Caco-2 (cell line): ENCODE data around the gene ATP7B. TPM values are rescaled to one million over a fixed set of nuclear protein-coding genes. Genes with fewer than 3 reads are reported as not detected.

Experiments used
- BruUV-seq: library from RNA; stranded (reverse); fragments of 400-500 nt; replicated peaks from 2 replicates; lab custom pipeline; 2021; lab: Mats Ljungman, UMichigan
- CTCF ChIA-PET: fragments of 300-600 bp; sonication (Branson Sonifier 250); formaldehyde crosslinking; loops from one replicate; lab custom pipeline; 2022; ENCODE audit warnings: antibody characterized with exemption; lab: Charles Lee
- POLR2A ChIA-PET: fragments of 300-600 bp; sonication (Branson Sonifier 250); formaldehyde crosslinking; loops from one replicate; lab custom pipeline; 2022; ENCODE audit warnings: antibody characterized with exemption; lab: Charles Lee
- DNase-seq, 2 experiments: peaks; one replicate each; pipeline versions ENCODE4 v3.0.0 to v3.0.0-alpha.2; 2020 to 2022
- H3K27me3 ChIP-seq: replicated peaks from 2 replicates; pipeline ENCODE4 v1.6.0; 2011; ENCODE audit warnings: low read length; ENCODE audit not compliant: control insufficient read depth, insufficient read depth
- H3K36me3 ChIP-seq: 2 replicates; pipeline ENCODE4 v1.5.1; 2011; ENCODE audit warnings: low read length; ENCODE audit not compliant: control insufficient read depth, insufficient read depth
- H3K4me1 ChIP-seq: fragments of 250-450 bp; sonication (Bioruptor Pico); 2 replicates; pipeline ENCODE4 v1.5.1; 2020; ENCODE audit warnings: mild to moderate bottlenecking
- H3K4me3 ChIP-seq: 2 replicates; pipeline ENCODE4 v1.5.1; 2011; ENCODE audit warnings: low read depth, mild to moderate bottlenecking, control low read depth, low read length
- H3K9me3 ChIP-seq: fragments of 250-450 bp; sonication (Bioruptor Pico); 2 replicates; pipeline ENCODE4 v1.5.1; 2020; ENCODE audit warnings: mild to moderate bottlenecking, moderate library complexity
- H3K27ac Mint-ChIP-seq: one replicate; pipeline ENCODE4 v1.8.0; 2022; ENCODE audit warnings: mixed read lengths; ENCODE audit not compliant: unreplicated experiment
- H3K27me3 Mint-ChIP-seq: one replicate; pipeline ENCODE4 v1.8.0; 2022; ENCODE audit warnings: mixed read lengths; ENCODE audit not compliant: insufficient read depth, unreplicated experiment
- H3K36me3 Mint-ChIP-seq: one replicate; pipeline ENCODE4 v1.8.0; 2022; ENCODE audit warnings: mild to moderate bottlenecking, mixed read lengths; ENCODE audit not compliant: insufficient read depth, unreplicated experiment
- H3K4me1 Mint-ChIP-seq: one replicate; pipeline ENCODE4 v1.8.0; 2022; ENCODE audit warnings: low read depth, mixed read lengths; ENCODE audit not compliant: unreplicated experiment
- H3K4me3 Mint-ChIP-seq: one replicate; pipeline ENCODE4 v1.8.0; 2022; ENCODE audit warnings: mild to moderate bottlenecking, moderate library complexity, mixed read lengths; ENCODE audit not compliant: unreplicated experiment
- H3K9me3 Mint-ChIP-seq: one replicate; pipeline ENCODE4 v1.8.0; 2022; ENCODE audit warnings: mixed read lengths; ENCODE audit not compliant: unreplicated experiment
- CTCF ChIP-seq, 2 experiments: fragments of 200-600 bp in 1 of 2; IDR thresholded peaks; 1 replicate in 1 of 2; 2 replicates in 1 of 2; pipeline versions ENCODE4 v1.5.1 to v1.8.0; 2011 to 2022; ENCODE audit warnings: antibody characterized with exemption in 1 of 2, control low read depth in 1 of 2, inconsistent platforms in 1 of 2, low read depth in 1 of 2, low read length in 1 of 2, mild to moderate bottlenecking in 1 of 2, moderate library complexity in 1 of 2; ENCODE audit not compliant: insufficient read depth in 1 of 2, severe bottlenecking in 1 of 2, unreplicated experiment in 1 of 2
- intact Hi-C: fragments of 100-400 bp; cut with micrococcal nuclease; formaldehyde crosslinking; loops from one replicate; pipeline ENCODE4 v1.10.0; 2022; ENCODE audit not compliant: unreplicated experiment
- total RNA-seq: library from RNA; stranded (reverse); gene quantifications from 2 replicates; pipeline ENCODE4 v1.2.3, GENCODE V29; 2022

ATP7B gene
- total RNA-seq, 1 experiment from 2014 or later: 50.7 TPM

- H3K4me3 Mint-ChIP-seq: no peak overlapping the region
- H3K36me3 Mint-ChIP-seq: peaks cover 43% of the 10 kb centered on the region
- POLR2A ChIA-PET: no interaction called here
- H3K9me3 ChIP-seq: no peaks in the 10 kb centered on the region
- CTCF ChIA-PET: no interaction called here
- H3K4me3 ChIP-seq: no peak overlapping the region
- BruUV-seq: no TSS peak
- no peaks in the 10 kb centered on the region for H3K4me1 Mint-ChIP-seq
- H3K9me3 Mint-ChIP-seq: no peaks in the 10 kb centered on the region
- peak in 1 of 2 experiments; percentile 12 for DNase-seq
- no peaks in the 10 kb centered on the region; the same call in 1 of the 2 replicates for H3K36me3 ChIP-seq
- TF ChIP-seq CTCF (IDR thresholded peaks at IDR 0.05; ENCODE audit: insufficient read depth in 1 of 2, low read depth in 1 of 2, low read length in 1 of 2, severe bottlenecking in 1 of 2, unreplicated experiment in 1 of 2): no peak
- H3K27me3 Mint-ChIP-seq: no peaks in the 10 kb centered on the region
- intact Hi-C loops: no loop called here
- no peaks in the 10 kb centered on the region for H3K27me3 ChIP-seq
- no peak overlapping the region for H3K27ac Mint-ChIP-seq
- no peaks in the 10 kb centered on the region for H3K4me1 ChIP-seq
These were observed 72.8 kb downstream of the ATP7B start for GRCh38 chr13:51938454-51938853.

- Histone ChIP-seq H3K36me3 (no peaks in the 10 kb centered on the region; the same call in 1 of the 2 replicates), H3K4me1 (no peaks in the 10 kb centered on the region), H3K9me3 (no peaks in the 10 kb centered on the region), H3K27me3 (no peaks in the 10 kb centered on the region), H3K4me3 (no peak overlapping the region)
- intact Hi-C loops: no loop called here
- ChIA-PET CTCF (no interaction called here), POLR2A (no interaction called here)
- no peaks in the 10 kb centered on the region for H3K27me3 Mint-ChIP-seq
- peaks cover 43% of the 10 kb centered on the region for H3K36me3 Mint-ChIP-seq
- peak in 1 of 2 experiments; percentile 14 for DNase-seq
- no peak for TF ChIP-seq CTCF (IDR thresholded peaks at IDR 0.05; ENCODE audit: insufficient read depth in 1 of 2, low read depth in 1 of 2, low read length in 1 of 2, severe bottlenecking in 1 of 2, unreplicated experiment in 1 of 2)
- no peaks in the 10 kb centered on the region for H3K9me3 Mint-ChIP-seq
- no peak overlapping the region for H3K4me3 Mint-ChIP-seq
- H3K4me1 Mint-ChIP-seq: no peaks in the 10 kb centered on the region
- no TSS peak for BruUV-seq
- no peak overlapping the region for H3K27ac Mint-ChIP-seq
These were observed 73.6 kb downstream of the ATP7B start for GRCh38 chr13:51937320-51938290.

- CTCF ChIA-PET: interaction anchor here (0.6 to 1.3 kb wide), 11 partner anchors 12 to 194 kb away, joined by 3 to 7 read pairs (median 4); partner anchors contain the start of gene NEK5
- POLR2A ChIA-PET: no interaction called here
- H3K4me3 ChIP-seq: no peak overlapping the region
- no peaks in the 10 kb centered on the region for H3K4me1 ChIP-seq
- TF ChIP-seq CTCF (IDR thresholded peaks at IDR 0.05; ENCODE audit: insufficient read depth in 1 of 2, low read depth in 1 of 2, low read length in 1 of 2, severe bottlenecking in 1 of 2, unreplicated experiment in 1 of 2): peak; percentile 56 to 73
- DNase-seq: peak; percentile 47 to 56
- no peaks in the 10 kb centered on the region; the same call in 1 of the 2 replicates for H3K36me3 ChIP-seq
- Mint-ChIP-seq H3K36me3 (peaks cover 38% of the 10 kb centered on the region), H3K27me3 (no peaks in the 10 kb centered on the region), H3K27ac (no peak overlapping the region), H3K4me1 (no peaks in the 10 kb centered on the region), H3K9me3 (no peaks in the 10 kb centered on the region), H3K4me3 (no peak overlapping the region)
- BruUV-seq: no TSS peak
- intact Hi-C loops: loop anchor here (1.0 kb wide), 1 partner anchor 192 kb away; no protein-coding TSS in a partner anchor
- no peaks in the 10 kb centered on the region for H3K9me3 ChIP-seq
- H3K27me3 ChIP-seq: no peaks in the 10 kb centered on the region
These were observed 75.7 kb downstream of the ATP7B start for GRCh38 chr13:51935326-51936171.
